ENCODE measurements around the gene CSF1R. TPM values are rescaled to one million over a fixed set of nuclear protein-coding genes. Genes with fewer than 3 reads are reported as not detected.

Gene CSF1R
- polyA plus RNA-seq, 1 of the 3 experiments (the other 2 are of a cell fraction), result 0.25 TPM

DNA sequence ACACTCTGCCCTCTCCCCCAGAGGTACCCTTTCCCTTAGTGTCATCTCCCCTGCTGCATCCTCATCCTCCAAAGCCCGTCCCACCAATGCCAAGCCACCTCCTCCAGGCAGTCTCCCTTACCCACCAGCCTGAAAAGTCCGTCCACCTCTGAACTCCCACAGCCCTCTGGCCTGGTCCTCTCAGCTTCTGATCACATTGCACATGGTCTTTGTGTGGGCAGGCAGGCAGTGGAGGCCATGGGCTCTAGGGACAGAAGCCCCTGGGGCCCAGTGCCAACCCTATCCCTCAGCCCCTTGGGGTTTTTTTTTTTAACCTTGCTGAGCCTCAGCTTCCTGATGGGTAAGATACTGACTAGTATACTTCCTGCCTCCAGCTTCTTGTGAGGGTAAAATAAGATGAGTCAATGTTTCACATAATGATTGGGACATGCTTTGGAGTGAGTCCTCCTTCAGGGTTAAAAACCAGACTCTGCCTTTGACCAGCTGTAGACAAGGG, 19.4 kb downstream of the CSF1R start:
- Histone ChIP-seq H3K9me3 (no peaks in the 10 kb centered on the region), H3K27me3 (ENCODE audit: insufficient read depth) (no peaks in the 10 kb centered on the region), H4K20me1 (ENCODE audit: insufficient read depth) (no peaks in the 10 kb centered on the region), H3K9me2 (no peaks in the 10 kb centered on the region), H3F3A (replicated peaks; ENCODE audit: insufficient read depth) (peaks cover 6% of the 10 kb centered on the region), H2AFZ (ENCODE audit: low read depth) (no peak overlapping the region), H3K4me2 (peak overlapping the region; percentile 65; the same call in 1 of the 2 replicates), H3K9ac (no peak overlapping the region; the same call in 1 of the 2 replicates), H3K36me3 (replicated peaks in 1 of 2; ENCODE audit: control insufficient read depth in 1 of 2, insufficient read depth in 2 of 2, low read length in 1 of 2) (no peaks in the 10 kb centered on the region), H3K4me1 (ENCODE audit: control insufficient read depth in 1 of 2, insufficient read depth in 2 of 2, low read depth in 1 of 2, low read length in 1 of 2) (peaks cover 14 to 48% of the 10 kb centered on the region in 2 experiments; a peak in 3 of 4 replicates), H3K79me2 (ENCODE audit: insufficient read depth) (no peaks in the 10 kb centered on the region), H3K4me3 (ENCODE audit: low read depth in 2 of 2, low read length in 1 of 2) (no peak overlapping the region), H3K27ac (ENCODE audit: low read depth in 2 of 2, low read length in 1 of 2) (peak overlapping the region in 1 of 2 experiments; percentile 53; a peak in 2 of 4 replicates)
- TF ChIP-seq ELF1 (IDR thresholded peaks at IDR 0.05) (no peak), CHD2 (IDR thresholded peaks at IDR 0.05; ENCODE audit: low read length, partially characterized antibody) (no peak), RAD21 (IDR thresholded peaks at IDR 0.05; ENCODE audit: low read length) (no peak), JUND (IDR thresholded peaks at IDR 0.05) (no peak), FOSL2 (IDR thresholded peaks at IDR 0.05; ENCODE audit: borderline replicate concordance, low read depth) (peak; percentile 41; the same call in 1 of the 2 replicates), TCF12 (IDR thresholded peaks at IDR 0.05) (peak; percentile 58; the same call in 1 of the 2 replicates), GATA2 (CRISPR knock-in tag; IDR thresholded peaks at IDR 0.05) (no peak), TAF1 (IDR thresholded peaks at IDR 0.05; ENCODE audit: borderline replicate concordance, low read depth, low read length) (no peak), GABPA (IDR thresholded peaks at IDR 0.05; ENCODE audit: low read depth) (no peak), SMC3 (IDR thresholded peaks at IDR 0.05; ENCODE audit: low read depth, low read length) (no peak), MXI1 (IDR thresholded peaks at IDR 0.05; ENCODE audit: low read depth, low read length) (no peak), TEAD4 (IDR thresholded peaks at IDR 0.05; ENCODE audit: borderline replicate concordance, insufficient read depth) (no peak), RXRA (IDR thresholded peaks at IDR 0.05; ENCODE audit: borderline replicate concordance, low read depth) (no peak), SIN3A (IDR thresholded peaks at IDR 0.05; ENCODE audit: borderline replicate concordance, low read depth, low read length) (no peak), FOXM1 (IDR thresholded peaks at IDR 0.05; ENCODE audit: low read depth) (no peak), NFIC (IDR thresholded peaks at IDR 0.05; ENCODE audit: borderline replicate concordance) (peak; percentile 37; the same call in 1 of the 2 replicates), FOXJ3 (CRISPR knock-in tag; IDR thresholded peaks at IDR 0.05) (no peak), NRF1 (IDR thresholded peaks at IDR 0.05; ENCODE audit: low read depth, low read length) (no peak)
- TF ChIP-seq, protein P1, sequence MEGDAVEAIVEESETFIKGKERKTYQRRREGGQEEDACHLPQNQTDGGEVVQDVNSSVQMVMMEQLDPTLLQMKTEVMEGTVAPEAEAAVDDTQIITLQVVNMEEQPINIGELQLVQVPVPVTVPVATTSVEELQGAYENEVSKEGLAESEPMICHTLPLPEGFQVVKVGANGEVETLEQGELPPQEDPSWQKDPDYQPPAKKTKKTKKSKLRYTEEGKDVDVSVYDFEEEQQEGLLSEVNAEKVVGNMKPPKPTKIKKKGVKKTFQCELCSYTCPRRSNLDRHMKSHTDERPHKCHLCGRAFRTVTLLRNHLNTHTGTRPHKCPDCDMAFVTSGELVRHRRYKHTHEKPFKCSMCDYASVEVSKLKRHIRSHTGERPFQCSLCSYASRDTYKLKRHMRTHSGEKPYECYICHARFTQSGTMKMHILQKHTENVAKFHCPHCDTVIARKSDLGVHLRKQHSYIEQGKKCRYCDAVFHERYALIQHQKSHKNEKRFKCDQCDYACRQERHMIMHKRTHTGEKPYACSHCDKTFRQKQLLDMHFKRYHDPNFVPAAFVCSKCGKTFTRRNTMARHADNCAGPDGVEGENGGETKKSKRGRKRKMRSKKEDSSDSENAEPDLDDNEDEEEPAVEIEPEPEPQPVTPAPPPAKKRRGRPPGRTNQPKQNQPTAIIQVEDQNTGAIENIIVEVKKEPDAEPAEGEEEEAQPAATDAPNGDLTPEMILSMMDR (IDR thresholded peaks at IDR 0.05), result no peak
- TF ChIP-seq, protein P2, sequence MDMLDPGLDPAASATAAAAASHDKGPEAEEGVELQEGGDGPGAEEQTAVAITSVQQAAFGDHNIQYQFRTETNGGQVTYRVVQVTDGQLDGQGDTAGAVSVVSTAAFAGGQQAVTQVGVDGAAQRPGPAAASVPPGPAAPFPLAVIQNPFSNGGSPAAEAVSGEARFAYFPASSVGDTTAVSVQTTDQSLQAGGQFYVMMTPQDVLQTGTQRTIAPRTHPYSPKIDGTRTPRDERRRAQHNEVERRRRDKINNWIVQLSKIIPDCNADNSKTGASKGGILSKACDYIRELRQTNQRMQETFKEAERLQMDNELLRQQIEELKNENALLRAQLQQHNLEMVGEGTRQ (IDR thresholded peaks at IDR 0.05; ENCODE audit: borderline replicate concordance, low read depth, low read length), result no peak
- TF ChIP-seq, protein P3, sequence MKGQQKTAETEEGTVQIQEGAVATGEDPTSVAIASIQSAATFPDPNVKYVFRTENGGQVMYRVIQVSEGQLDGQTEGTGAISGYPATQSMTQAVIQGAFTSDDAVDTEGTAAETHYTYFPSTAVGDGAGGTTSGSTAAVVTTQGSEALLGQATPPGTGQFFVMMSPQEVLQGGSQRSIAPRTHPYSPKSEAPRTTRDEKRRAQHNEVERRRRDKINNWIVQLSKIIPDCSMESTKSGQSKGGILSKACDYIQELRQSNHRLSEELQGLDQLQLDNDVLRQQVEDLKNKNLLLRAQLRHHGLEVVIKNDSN (IDR thresholded peaks at IDR 0.05; ENCODE audit: borderline replicate concordance, low read depth), result no peak
- TF ChIP-seq, protein P4, sequence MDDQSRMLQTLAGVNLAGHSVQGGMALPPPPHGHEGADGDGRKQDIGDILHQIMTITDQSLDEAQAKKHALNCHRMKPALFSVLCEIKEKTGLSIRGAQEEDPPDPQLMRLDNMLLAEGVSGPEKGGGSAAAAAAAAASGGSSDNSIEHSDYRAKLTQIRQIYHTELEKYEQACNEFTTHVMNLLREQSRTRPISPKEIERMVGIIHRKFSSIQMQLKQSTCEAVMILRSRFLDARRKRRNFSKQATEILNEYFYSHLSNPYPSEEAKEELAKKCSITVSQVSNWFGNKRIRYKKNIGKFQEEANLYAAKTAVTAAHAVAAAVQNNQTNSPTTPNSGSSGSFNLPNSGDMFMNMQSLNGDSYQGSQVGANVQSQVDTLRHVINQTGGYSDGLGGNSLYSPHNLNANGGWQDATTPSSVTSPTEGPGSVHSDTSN (IDR thresholded peaks at IDR 0.05), result no peak
- TF ChIP-seq, protein P5, sequence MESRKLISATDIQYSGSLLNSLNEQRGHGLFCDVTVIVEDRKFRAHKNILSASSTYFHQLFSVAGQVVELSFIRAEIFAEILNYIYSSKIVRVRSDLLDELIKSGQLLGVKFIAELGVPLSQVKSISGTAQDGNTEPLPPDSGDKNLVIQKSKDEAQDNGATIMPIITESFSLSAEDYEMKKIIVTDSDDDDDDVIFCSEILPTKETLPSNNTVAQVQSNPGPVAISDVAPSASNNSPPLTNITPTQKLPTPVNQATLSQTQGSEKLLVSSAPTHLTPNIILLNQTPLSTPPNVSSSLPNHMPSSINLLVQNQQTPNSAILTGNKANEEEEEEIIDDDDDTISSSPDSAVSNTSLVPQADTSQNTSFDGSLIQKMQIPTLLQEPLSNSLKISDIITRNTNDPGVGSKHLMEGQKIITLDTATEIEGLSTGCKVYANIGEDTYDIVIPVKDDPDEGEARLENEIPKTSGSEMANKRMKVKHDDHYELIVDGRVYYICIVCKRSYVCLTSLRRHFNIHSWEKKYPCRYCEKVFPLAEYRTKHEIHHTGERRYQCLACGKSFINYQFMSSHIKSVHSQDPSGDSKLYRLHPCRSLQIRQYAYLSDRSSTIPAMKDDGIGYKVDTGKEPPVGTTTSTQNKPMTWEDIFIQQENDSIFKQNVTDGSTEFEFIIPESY (IDR thresholded peaks at IDR 0.05; ENCODE audit: borderline replicate concordance, low read depth), result no peak
- TF ChIP-seq, protein P6, sequence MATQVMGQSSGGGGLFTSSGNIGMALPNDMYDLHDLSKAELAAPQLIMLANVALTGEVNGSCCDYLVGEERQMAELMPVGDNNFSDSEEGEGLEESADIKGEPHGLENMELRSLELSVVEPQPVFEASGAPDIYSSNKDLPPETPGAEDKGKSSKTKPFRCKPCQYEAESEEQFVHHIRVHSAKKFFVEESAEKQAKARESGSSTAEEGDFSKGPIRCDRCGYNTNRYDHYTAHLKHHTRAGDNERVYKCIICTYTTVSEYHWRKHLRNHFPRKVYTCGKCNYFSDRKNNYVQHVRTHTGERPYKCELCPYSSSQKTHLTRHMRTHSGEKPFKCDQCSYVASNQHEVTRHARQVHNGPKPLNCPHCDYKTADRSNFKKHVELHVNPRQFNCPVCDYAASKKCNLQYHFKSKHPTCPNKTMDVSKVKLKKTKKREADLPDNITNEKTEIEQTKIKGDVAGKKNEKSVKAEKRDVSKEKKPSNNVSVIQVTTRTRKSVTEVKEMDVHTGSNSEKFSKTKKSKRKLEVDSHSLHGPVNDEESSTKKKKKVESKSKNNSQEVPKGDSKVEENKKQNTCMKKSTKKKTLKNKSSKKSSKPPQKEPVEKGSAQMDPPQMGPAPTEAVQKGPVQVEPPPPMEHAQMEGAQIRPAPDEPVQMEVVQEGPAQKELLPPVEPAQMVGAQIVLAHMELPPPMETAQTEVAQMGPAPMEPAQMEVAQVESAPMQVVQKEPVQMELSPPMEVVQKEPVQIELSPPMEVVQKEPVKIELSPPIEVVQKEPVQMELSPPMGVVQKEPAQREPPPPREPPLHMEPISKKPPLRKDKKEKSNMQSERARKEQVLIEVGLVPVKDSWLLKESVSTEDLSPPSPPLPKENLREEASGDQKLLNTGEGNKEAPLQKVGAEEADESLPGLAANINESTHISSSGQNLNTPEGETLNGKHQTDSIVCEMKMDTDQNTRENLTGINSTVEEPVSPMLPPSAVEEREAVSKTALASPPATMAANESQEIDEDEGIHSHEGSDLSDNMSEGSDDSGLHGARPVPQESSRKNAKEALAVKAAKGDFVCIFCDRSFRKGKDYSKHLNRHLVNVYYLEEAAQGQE (IDR thresholded peaks at IDR 0.05; ENCODE audit: low read depth, low read length), result no peak
- no peak for DNase-seq
- 90% methylated on average over 2 of the region's 2 CpGs for WGBS (ENCODE audit: low lambda C conversion rate)
- ChIA-PET POLR2A (no interaction called here), CTCF (no interaction called here)
